Testis (tissue), 3 donors: ENCODE results near the gene FAM210A. TPM values are rescaled to one million over a fixed set of nuclear protein-coding genes. Genes with fewer than 3 reads are reported as not detected.

Source experiments
- DNase-seq: peaks from one replicate; pipeline ENCODE4 v3.0.0-alpha.2; 2019
- H3K27ac ChIP-seq, 2 donors: fragments of 200-600 bp; sonication (generic); one replicate each; pipeline ENCODE4 v1.5.1; 2019
- H3K27me3 ChIP-seq: fragments of 200-600 bp; sonication (generic); one replicate; pipeline ENCODE4 v1.5.1; 2019
- H3K36me3 ChIP-seq: fragments of 200-600 bp; sonication (generic); one replicate; pipeline ENCODE4 v1.5.1; 2017; ENCODE audit warnings: low read depth; ENCODE audit errors: missing control alignments
- H3K4me1 ChIP-seq: fragments of 200-600 bp; sonication (generic); one replicate; pipeline ENCODE4 v1.5.1; 2019
- H3K4me3 ChIP-seq, 2 donors: fragments of 200-600 bp; sonication (generic); one replicate each; pipeline ENCODE4 v1.5.1; 2017 to 2019
- H3K9me3 ChIP-seq: fragments of 200-600 bp; sonication (generic); one replicate; pipeline ENCODE4 v1.5.1; 2017
- POLR2A ChIP-seq: fragments of 450-650 bp; IDR thresholded peaks from one replicate; pipeline ENCODE4 v1.6.1; 2017; ENCODE audit warnings: antibody characterized with exemption, mild to moderate bottlenecking, moderate library complexity
- WGBS, 2 donors: methylation state at CpG; one replicate each; pipeline ENCODE4 v1.1.5; 2018; 5-methylcytosine and 5-hydroxymethylcytosine counted together
- intact Hi-C: fragments of 100-400 bp; cut with DNase I; formaldehyde crosslinking; loops from one replicate; pipeline ENCODE4 v1.15.1; 2023; ENCODE audit warnings: low total_unique reads
- polyA plus RNA-seq: library from polyadenylated mRNA; stranded (reverse); fragments of 350-450 nt; fragmentation: Illumina TruSeq; extraction: RNeasy Lipid Tissue Mini Kit (QIAGEN cat#74804); gene quantifications from one replicate; pipeline ENCODE4 v1.2.3, GENCODE V29; 2014; ENCODE audit warnings: low read depth, low replicate concordance; ENCODE audit not compliant: insufficient read depth
- total RNA-seq, 2 donors: library from RNA; depleted of rRNA; stranded (reverse); fragments of >200 nt; gene quantifications; one replicate each; pipeline ENCODE4 v1.2.3, GENCODE V29; 2016
- TF ChIP-seq, protein P1 (sequence below), 3 experiments: fragments of 450-650 bp in 2 of 3; fragments of 200-600 bp in 1 of 3; sonication (generic) in 1 of 3; IDR thresholded peaks; one replicate each; pipeline ENCODE4 v1.5.1; 2016 to 2019; ENCODE audit warnings: antibody characterized with exemption in 3 of 3, mild to moderate bottlenecking in 2 of 3, moderate library complexity in 1 of 3

FAM210A gene
- total and polyA plus RNA-seq, 3 donors from 2014 or later = 22.6 to 28.7 (median 24.5) TPM

DNA sequence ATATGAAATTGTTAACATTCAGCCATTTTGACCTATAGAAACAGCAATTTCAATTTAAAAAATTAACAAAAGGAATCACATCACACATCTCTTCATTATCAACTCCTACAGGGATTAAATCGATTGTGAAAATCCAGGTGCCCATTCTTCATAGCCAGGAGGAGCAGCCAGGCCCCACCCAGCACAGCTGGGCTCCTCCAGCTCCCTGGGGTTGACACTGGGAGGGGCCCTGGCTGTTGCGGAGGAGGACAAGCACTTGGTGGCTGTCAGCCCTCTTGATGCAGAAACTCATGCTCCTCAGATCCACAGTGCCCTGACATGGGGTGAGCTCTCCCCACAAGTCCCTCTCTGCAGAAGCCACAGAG, 99.8 kb downstream of the FAM210A start:
- TF ChIP-seq, protein P1, sequence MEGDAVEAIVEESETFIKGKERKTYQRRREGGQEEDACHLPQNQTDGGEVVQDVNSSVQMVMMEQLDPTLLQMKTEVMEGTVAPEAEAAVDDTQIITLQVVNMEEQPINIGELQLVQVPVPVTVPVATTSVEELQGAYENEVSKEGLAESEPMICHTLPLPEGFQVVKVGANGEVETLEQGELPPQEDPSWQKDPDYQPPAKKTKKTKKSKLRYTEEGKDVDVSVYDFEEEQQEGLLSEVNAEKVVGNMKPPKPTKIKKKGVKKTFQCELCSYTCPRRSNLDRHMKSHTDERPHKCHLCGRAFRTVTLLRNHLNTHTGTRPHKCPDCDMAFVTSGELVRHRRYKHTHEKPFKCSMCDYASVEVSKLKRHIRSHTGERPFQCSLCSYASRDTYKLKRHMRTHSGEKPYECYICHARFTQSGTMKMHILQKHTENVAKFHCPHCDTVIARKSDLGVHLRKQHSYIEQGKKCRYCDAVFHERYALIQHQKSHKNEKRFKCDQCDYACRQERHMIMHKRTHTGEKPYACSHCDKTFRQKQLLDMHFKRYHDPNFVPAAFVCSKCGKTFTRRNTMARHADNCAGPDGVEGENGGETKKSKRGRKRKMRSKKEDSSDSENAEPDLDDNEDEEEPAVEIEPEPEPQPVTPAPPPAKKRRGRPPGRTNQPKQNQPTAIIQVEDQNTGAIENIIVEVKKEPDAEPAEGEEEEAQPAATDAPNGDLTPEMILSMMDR (IDR thresholded peaks at IDR 0.05) = no peak
- TF ChIP-seq POLR2A = no peak
- intact Hi-C loops = loop anchor here (10.0 kb wide), 1 partner anchor 412 kb away; the partner anchor contains the start of gene LDLRAD4
- H3K4me1 ChIP-seq = no peaks in the 10 kb centered on the region
- H3K27ac ChIP-seq = no peak overlapping the region
- no peaks in the 10 kb centered on the region for H3K9me3 ChIP-seq
- no peaks in the 10 kb centered on the region for H3K36me3 ChIP-seq
- no peak for DNase-seq
- 72 to 73% methylated on average over 2 of the region's 2 CpGs for WGBS, 2 donors
- H3K27me3 ChIP-seq = no peaks in the 10 kb centered on the region
- no peak overlapping the region for H3K4me3 ChIP-seq

DNA sequence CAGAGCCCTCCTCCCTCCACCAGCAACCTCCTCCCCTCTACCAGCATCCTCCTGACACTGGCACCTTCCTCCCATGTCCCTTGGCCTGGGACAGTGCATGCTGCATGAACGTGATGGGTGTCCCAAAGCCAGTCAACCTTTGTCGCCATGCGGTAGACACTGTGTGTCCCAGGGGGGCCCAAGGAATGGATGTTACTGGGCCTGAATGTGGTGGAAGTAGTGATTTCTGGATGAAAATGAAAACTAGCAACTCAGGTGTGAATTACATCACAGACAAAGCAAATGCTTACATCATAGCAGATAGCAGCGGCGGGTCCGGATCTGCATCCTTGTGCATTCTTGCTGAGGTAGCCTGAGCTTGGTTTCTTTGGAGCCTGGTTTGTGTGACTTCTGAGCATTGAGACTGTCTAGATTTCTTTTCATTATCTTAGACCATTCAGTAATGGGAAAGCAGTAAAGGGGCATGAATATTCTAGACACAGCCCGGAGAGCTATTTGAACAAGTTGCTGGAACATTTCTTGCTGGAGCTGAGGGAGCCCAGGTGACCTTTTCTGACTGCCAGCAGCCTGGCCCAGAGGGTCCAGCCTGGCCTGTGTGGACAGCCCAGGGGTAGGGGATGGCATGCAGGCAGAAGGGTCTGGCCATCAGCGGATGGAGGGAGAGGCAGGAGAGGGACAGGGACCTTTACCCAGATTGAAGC, 100.4 kb downstream of the FAM210A start:
- intact Hi-C loops = loop anchor here (10.0 kb wide), 1 partner anchor 411 kb away; the partner anchor contains the start of gene LDLRAD4
- Histone ChIP-seq H3K36me3 (no peaks in the 10 kb centered on the region), H3K27ac (no peak overlapping the region), H3K9me3 (no peaks in the 10 kb centered on the region), H3K4me3 (no peak overlapping the region), H3K4me1 (no peaks in the 10 kb centered on the region), H3K27me3 (no peaks in the 10 kb centered on the region)
- no peak for TF ChIP-seq POLR2A
- TF ChIP-seq, protein P1 (IDR thresholded peaks at IDR 0.05) = no peak
- WGBS, 2 donors = 95 to 99% methylated on average over 7 to 8 of the region's 8 CpGs
- no peak for DNase-seq

DNA sequence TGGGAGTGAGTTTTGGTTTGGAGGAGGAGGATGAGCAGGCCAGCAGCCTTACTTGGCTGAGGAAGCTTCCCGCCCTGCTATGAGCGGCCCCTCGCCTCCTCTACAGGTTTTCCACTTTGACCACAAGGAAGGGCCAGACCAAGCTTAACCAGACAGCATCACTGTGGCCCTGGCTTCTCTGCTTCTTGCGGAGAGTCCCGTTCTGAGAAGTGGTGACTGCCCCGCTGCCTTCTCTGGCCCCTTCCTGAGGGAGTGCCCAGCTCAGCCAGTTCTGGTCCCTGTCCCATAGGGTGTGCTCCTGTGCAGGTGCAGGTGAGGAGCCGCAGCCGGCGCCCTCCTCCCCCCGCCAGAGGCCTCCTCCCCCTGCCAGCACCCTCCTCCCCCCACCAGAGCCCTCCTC, 101.0 kb downstream of the FAM210A start:
- Histone ChIP-seq H3K4me3 (no peak overlapping the region), H3K9me3 (no peaks in the 10 kb centered on the region), H3K36me3 (no peaks in the 10 kb centered on the region), H3K27ac (no peak overlapping the region), H3K4me1 (no peaks in the 10 kb centered on the region), H3K27me3 (no peaks in the 10 kb centered on the region)
- TF ChIP-seq, protein P1 (IDR thresholded peaks at IDR 0.05) = no peak
- no peak for TF ChIP-seq POLR2A
- 88 to 92% methylated on average over 7 to 10 of the region's 10 CpGs for WGBS, 2 donors
- intact Hi-C loops = loop anchor here (10.0 kb wide), 1 partner anchor 411 kb away; the partner anchor contains the start of gene LDLRAD4
- no peak for DNase-seq

DNA sequence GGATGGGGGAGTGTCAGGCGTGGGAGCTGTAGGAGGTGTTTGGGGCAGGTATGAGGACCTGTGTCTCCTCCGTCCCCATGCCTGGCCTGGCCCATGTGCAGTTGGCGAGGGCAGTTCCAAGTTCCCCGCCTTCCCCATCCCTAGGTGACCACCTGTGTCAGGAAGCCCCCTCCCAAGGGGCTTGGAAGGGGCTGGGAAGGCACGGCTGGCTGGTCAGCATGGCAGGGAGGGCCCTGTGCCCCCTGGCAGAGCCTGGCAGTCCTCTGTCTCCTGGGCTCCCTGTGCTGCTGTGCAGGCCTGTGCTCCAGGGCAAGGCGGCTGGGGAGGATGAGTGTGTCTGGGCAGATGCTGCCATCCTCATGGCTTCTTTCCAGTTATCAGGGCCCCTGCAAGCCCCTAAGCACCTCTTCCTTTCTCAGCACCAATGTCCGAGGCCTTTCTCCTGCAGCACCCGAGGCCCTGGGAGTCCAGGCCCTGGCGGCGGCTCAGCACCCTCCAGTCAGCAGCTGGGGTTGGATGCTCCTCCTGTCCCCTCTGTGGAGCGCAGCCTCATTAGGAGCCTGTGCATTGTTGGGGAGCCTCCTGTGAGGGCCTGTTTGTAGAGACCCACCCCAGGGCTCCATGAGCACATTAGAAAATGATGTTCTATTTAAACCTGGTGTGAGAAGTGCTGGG, 101.7 kb downstream of the FAM210A start:
- H3K4me1 ChIP-seq = no peaks in the 10 kb centered on the region
- H3K4me3 ChIP-seq = no peak overlapping the region
- TF ChIP-seq POLR2A = no peak
- TF ChIP-seq, protein P1 (IDR thresholded peaks at IDR 0.05) = no peak
- DNase-seq = no peak
- H3K27me3 ChIP-seq = no peaks in the 10 kb centered on the region
- 83 to 88% methylated on average over 8 to 11 of the region's 11 CpGs for WGBS, 2 donors
- no peak overlapping the region for H3K27ac ChIP-seq
- H3K36me3 ChIP-seq = no peaks in the 10 kb centered on the region
- intact Hi-C loops = loop anchor here (10.0 kb wide), 1 partner anchor 410 kb away; the partner anchor contains the start of gene LDLRAD4
- no peaks in the 10 kb centered on the region for H3K9me3 ChIP-seq
